Kidney epithelial cell (primary cell): ENCODE data around the gene DCUN1D3. TPM values are rescaled to one million over a fixed set of nuclear protein-coding genes. Genes with fewer than 3 reads are reported as not detected.

Source experiments
- DNase-seq: peaks from one replicate; pipeline ENCODE4 v3.0.0-alpha.2; 2010; ENCODE audit warnings: low read depth
- H3K27me3 ChIP-seq: 2 replicates; pipeline ENCODE4 v1.6.0; 2011; ENCODE audit warnings: low read length; ENCODE audit not compliant: control insufficient read depth, insufficient read depth
- H3K36me3 ChIP-seq: 2 replicates; pipeline ENCODE4 v1.5.1; 2011; ENCODE audit warnings: low read length; ENCODE audit not compliant: control insufficient read depth, insufficient read depth
- H3K4me3 ChIP-seq: 2 replicates; pipeline ENCODE4 v1.5.1; 2011; ENCODE audit warnings: low read depth, mild to moderate bottlenecking, control low read depth, low read length
- total RNA-seq: library from RNA; depleted of rRNA; stranded (reverse); fragments of >200 nt; gene quantifications from 2 replicates; pipeline ENCODE4 v1.2.3, GENCODE V29; 2015
- TF ChIP-seq, protein P1 (sequence below): IDR thresholded peaks from 2 replicates; pipeline ENCODE4 v1.5.1; 2011; ENCODE audit warnings: mild to moderate bottlenecking, moderate library complexity, low read length, control low read depth, inconsistent platforms; ENCODE audit not compliant: insufficient read depth, poor library complexity, severe bottlenecking

Gene DCUN1D3
- total RNA-seq, 1 donor from 2014 or later = 14.8 TPM

GRCh38 chr16:20873331-20873730 is 26.8 kb downstream of the DCUN1D3 start:
- no peaks in the 10 kb centered on the region for H3K27me3 ChIP-seq
- no peaks in the 10 kb centered on the region for H3K36me3 ChIP-seq
- TF ChIP-seq, protein P1, sequence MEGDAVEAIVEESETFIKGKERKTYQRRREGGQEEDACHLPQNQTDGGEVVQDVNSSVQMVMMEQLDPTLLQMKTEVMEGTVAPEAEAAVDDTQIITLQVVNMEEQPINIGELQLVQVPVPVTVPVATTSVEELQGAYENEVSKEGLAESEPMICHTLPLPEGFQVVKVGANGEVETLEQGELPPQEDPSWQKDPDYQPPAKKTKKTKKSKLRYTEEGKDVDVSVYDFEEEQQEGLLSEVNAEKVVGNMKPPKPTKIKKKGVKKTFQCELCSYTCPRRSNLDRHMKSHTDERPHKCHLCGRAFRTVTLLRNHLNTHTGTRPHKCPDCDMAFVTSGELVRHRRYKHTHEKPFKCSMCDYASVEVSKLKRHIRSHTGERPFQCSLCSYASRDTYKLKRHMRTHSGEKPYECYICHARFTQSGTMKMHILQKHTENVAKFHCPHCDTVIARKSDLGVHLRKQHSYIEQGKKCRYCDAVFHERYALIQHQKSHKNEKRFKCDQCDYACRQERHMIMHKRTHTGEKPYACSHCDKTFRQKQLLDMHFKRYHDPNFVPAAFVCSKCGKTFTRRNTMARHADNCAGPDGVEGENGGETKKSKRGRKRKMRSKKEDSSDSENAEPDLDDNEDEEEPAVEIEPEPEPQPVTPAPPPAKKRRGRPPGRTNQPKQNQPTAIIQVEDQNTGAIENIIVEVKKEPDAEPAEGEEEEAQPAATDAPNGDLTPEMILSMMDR = no peak
- H3K4me3 ChIP-seq = no peak overlapping the region
- DNase-seq = no peak

DNA sequence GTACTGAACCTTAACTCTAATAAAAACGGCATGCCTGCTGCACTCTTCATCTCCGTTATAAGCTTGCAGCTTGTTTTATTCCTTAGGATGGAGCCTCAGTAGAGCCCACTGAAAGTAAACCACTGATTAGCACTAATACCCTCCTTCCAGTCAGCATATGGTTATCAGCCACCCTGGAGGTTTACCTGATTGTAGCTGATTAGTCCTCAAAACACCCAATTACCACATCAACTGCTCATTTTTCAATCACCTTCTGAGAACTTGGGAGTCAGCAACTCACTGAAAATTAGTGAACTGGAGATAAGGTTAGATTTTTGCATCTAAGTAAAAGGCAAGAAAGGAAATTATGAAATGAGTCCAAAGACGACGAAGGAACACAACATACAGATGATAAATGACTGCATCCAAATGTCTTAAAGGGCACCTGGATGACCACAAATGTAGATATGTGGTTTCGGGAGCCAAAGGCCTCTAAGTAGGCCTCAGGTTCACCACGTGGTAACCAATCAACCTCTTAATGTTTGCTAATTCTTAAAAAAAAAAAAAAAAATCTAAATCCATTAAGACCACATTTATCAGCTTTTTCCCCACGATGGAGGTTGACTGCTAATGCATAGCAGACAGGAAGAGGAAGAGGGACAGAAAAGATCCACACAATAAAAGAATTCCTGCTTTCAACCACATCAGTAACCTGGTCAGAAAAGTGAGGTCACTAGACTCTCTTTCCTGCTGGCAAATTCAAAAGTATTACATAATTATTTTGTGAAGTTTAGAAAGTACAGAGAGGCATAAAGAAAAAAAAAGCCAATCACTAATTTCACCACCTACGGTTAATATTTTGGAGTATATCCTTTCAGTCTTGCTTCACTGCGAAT is 28.0 kb downstream of the DCUN1D3 start:
- no peak for DNase-seq
- H3K4me3 ChIP-seq = no peak overlapping the region
- TF ChIP-seq, protein P1 = no peak

GRCh38 chr16:20871258-20871657 is 28.9 kb downstream of the DCUN1D3 start:
- Histone ChIP-seq H3K27me3 (no peaks in the 10 kb centered on the region), H3K36me3 (no peaks in the 10 kb centered on the region), H3K4me3 (no peak overlapping the region)
- no peak for DNase-seq
- TF ChIP-seq, protein P1 = no peak

More for the DNA sequence above, 28.0 kb downstream of the DCUN1D3 start:
- Histone ChIP-seq H3K27me3 (no peaks in the 10 kb centered on the region), H3K36me3 (no peaks in the 10 kb centered on the region)

DNA sequence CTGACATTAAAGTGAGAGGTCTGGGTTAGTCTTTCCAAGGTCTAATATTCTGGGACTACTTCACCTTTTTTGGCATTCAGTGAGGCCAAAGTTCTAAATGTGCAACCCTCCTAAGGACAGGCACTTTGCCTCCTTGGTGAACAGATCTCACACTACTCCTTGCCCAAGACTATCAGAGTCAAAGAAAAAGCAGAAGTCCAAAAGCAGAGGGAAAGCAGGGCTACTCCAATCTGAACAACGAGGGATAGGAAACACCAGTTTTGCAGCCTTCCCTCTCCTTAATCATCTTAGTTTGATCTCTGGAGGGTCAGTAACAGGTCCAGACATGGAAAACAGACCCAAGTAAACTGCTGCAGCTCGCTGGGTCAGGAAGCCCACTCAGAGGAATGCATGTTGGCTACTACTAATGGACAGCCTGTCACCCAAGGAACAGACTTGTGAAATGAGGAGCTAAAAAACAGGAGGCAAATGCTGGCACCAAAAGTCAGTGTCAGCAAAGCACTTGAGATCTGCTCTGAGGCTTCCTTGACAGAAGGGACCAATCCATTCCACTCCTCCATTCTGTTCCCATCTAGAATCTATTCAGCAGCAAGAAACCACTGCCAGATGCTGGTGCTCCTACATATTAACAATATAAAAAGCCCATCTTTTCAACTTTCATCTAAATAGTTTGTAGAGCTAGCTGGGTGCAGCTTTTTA is 29.9 kb downstream of the DCUN1D3 start:
- H3K4me3 ChIP-seq = no peak overlapping the region
- DNase-seq = no peak
- H3K27me3 ChIP-seq = no peaks in the 10 kb centered on the region
- TF ChIP-seq, protein P1 = no peak
- H3K36me3 ChIP-seq = no peaks in the 10 kb centered on the region

GRCh38 chr16:20868890-20869289 is 31.3 kb downstream of the DCUN1D3 start:
- Histone ChIP-seq H3K4me3 (no peak overlapping the region), H3K36me3 (no peaks in the 10 kb centered on the region)
- no peak for DNase-seq

More at GRCh38 chr16:20868890-20869289, 31.3 kb downstream of the DCUN1D3 start:
- no peaks in the 10 kb centered on the region for H3K27me3 ChIP-seq
- TF ChIP-seq, protein P1 = no peak
